AG04450 (cell line): Measurements from ENCODE around the gene MEG3. TPM values are rescaled to one million over a fixed set of nuclear protein-coding genes. Genes with fewer than 3 reads are reported as not detected.

Experiments used
- CTCF ChIA-PET: fragments of 300-600, 350-600 bp; formaldehyde crosslinking; extraction: SDS; loops from one replicate; lab custom pipeline; 2022; ENCODE audit warnings: antibody characterized with exemption, inconsistent platforms; lab: Charles Lee
- POLR2A ChIA-PET: fragments of 350-600 bp; formaldehyde crosslinking; extraction: SDS; loops from one replicate; lab custom pipeline; 2021; ENCODE audit warnings: antibody characterized with exemption, inconsistent platforms; lab: Yijun Ruan, JAX
- DNase-seq: peaks from one replicate; pipeline ENCODE4 v3.0.0-alpha.2; 2011; ENCODE audit warnings: low read depth, low spot score
- H3K27ac ChIP-seq: one replicate; pipeline ENCODE4 v1.5.1; 2012; ENCODE audit warnings: low read depth, low read length, control low read depth
- H3K27me3 ChIP-seq: one replicate; pipeline ENCODE4 v1.6.0; 2012; ENCODE audit warnings: low read length; ENCODE audit not compliant: control insufficient read depth, insufficient read depth
- H3K4me3 ChIP-seq: 2 replicates; pipeline ENCODE4 v1.5.1; 2011; ENCODE audit warnings: mild to moderate bottlenecking, low read depth, low read length, control low read depth
- H3K9me3 ChIP-seq: 2 replicates; pipeline ENCODE4 v1.5.1; 2012; ENCODE audit warnings: low read length; ENCODE audit not compliant: control insufficient read depth, insufficient read depth
- polyA plus RNA-seq: library from polyadenylated mRNA; depleted of rRNA; stranded (reverse); fragments of >200 nt; gene quantifications from 2 replicates; pipeline ENCODE4 v1.2.3, GENCODE V29; 2011
- TF ChIP-seq, protein P1 (sequence below): IDR thresholded peaks from 2 replicates; pipeline ENCODE4 v1.5.1; 2011; ENCODE audit warnings: low read depth, low read length, control low read depth, inconsistent platforms

MEG3 gene
- polyA plus RNA-seq, 1 experiment, result 310 TPM

DNA sequence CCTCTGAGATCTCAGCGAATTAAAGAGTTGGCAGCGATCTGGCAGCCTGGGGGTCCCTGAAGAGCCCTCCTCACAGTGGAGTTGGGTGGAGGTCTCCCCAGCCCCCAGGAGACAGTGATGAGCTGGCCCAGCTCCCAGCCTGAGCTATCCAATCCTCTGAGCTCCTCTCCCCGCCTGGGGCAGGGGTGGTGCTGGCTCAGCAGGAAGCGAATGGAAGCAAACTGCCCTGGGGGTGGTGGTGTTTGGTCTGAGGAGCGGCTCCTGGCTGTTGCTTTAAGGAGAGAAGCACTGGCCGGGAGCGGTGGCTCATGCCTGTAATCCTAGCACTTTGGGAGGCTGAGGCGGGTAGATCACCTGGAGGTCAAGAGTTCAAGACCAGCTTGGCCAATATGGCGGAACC, 19.5 kb upstream of the MEG3 start:
- Histone ChIP-seq H3K27me3 (peaks cover 63% of the 10 kb centered on the region), H3K4me3 (no peak overlapping the region), H3K27ac (no peak overlapping the region), H3K9me3 (peaks cover 45% of the 10 kb centered on the region)
- ChIA-PET POLR2A (no interaction called here), CTCF (no interaction called here)
- no peak for DNase-seq
- TF ChIP-seq, protein P1, sequence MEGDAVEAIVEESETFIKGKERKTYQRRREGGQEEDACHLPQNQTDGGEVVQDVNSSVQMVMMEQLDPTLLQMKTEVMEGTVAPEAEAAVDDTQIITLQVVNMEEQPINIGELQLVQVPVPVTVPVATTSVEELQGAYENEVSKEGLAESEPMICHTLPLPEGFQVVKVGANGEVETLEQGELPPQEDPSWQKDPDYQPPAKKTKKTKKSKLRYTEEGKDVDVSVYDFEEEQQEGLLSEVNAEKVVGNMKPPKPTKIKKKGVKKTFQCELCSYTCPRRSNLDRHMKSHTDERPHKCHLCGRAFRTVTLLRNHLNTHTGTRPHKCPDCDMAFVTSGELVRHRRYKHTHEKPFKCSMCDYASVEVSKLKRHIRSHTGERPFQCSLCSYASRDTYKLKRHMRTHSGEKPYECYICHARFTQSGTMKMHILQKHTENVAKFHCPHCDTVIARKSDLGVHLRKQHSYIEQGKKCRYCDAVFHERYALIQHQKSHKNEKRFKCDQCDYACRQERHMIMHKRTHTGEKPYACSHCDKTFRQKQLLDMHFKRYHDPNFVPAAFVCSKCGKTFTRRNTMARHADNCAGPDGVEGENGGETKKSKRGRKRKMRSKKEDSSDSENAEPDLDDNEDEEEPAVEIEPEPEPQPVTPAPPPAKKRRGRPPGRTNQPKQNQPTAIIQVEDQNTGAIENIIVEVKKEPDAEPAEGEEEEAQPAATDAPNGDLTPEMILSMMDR, result no peak

DNA sequence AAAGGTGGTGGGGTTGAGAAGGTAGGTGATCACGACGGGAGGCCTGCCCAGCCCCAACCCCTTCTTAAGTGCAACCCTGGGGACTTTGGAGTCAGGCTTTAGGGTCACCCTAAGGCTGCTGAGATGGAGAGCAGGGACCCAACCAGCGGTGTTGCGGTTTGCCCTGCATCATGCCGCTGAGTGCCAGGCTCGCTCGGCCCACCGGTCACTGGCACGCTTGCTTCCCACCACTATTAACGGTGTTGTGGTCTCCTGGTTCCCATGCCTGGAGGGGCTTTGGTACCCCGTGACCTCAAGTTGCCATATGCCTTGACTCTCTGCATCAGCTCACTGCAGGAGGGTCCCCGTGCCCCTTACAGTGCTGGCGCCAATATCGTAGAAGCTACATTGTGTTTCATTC, 18.4 kb upstream of the MEG3 start:
- Histone ChIP-seq H3K27ac (no peak overlapping the region), H3K9me3 (peaks cover 56% of the 10 kb centered on the region), H3K4me3 (no peak overlapping the region), H3K27me3 (peaks cover 60% of the 10 kb centered on the region)
- DNase-seq, result no peak
- TF ChIP-seq, protein P1, result no peak
- POLR2A ChIA-PET, result no interaction called here
- CTCF ChIA-PET, result no interaction called here

DNA sequence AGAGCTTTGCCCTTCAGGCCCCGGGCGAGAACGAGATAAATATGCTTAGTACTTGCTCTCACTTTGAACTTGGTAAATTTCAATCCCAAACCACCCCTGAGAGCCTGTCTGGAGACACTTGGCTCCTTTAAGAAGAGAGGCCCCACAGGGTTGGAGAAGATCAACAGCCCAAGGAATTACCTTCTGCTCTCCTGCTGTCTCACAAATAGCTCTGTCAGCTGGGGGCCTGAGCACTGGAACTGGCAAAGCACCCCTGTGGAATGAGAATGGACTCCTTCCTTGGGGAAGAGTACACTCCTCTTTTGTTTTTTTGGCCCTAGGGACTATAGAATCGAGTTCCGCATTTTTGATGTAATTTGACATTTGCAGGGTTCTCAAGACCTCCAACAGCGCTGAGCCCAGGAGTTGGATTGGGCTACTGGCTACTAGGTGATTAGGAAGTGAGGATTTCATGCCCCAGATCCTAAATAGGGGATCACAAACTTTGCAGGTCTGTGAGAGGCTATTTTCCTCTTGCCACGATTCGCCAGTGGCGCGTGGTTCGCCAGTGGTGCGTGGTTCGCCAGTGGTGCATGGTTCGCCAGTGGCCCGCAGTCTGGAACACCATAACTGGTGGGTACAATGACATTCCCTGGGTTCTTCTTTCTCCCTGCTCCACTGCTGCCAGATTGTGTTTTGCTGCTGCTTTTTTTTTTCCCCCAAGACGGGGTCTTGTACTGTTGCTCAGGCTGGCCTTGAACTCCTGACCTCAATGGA, 17.8 kb upstream of the MEG3 start:
- no peak for DNase-seq
- CTCF ChIA-PET, result no interaction called here
- Histone ChIP-seq H3K9me3 (peaks cover 56% of the 10 kb centered on the region), H3K4me3 (no peak overlapping the region), H3K27me3 (peaks cover 54% of the 10 kb centered on the region), H3K27ac (no peak overlapping the region)
- POLR2A ChIA-PET, result no interaction called here
- TF ChIP-seq, protein P1, result no peak

DNA sequence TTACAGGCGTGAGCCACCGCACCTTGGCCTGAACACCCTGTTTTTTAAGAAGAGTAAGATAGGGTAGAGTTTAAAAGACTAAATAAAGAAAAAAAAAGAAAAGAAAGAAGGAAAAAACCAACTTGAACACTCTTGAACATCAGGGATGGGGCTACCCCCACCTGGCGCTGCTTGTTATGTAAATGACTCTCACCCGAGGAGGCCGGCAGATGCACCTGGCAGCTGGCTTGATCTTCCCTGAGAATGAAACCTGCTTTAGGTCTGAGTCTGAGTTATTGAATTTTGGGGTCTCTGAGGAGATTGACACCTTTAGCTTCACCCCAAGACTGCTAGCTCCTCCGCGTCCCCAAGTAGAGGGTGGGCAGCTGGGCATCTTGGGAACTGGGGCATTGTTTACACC, 15.5 kb upstream of the MEG3 start:
- TF ChIP-seq, protein P1, result no peak
- no peak for DNase-seq
- Histone ChIP-seq H3K9me3 (peaks cover 53% of the 10 kb centered on the region), H3K27me3 (peaks cover 36% of the 10 kb centered on the region), H3K27ac (no peak overlapping the region), H3K4me3 (no peak overlapping the region)
- ChIA-PET POLR2A (no interaction called here), CTCF (no interaction called here)

DNA sequence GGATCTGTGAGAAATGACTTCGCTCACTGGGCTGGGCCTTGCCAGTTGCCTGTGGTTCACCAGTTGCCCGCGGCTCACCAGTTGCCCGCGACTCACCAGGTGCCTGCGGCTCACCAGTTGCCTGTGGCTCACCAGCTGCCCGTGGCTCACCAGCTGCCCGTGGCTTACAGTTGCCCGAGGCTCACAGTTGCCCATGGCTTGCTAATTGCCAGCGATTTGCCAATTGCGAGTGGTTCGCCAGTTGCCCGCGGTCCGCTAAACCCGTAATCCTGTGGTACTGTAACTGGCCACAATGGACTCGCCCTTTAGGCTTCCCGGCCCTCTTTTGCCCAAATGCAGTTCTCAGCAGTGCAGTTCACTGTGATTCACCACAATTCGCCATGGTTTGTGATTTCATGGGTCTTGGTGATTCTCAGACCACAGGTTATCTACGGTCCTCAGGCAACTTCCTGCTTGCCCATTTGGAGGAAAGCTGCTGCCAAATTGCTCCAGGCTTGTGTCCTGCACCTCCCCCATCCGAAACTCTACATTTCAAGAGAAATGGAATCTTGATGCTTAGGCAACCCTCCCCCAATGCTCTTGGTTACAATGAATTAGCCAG, 15.0 kb upstream of the MEG3 start:
- TF ChIP-seq, protein P1, result no peak
- Histone ChIP-seq H3K4me3 (no peak overlapping the region), H3K27me3 (peaks cover 34% of the 10 kb centered on the region), H3K27ac (no peak overlapping the region), H3K9me3 (peaks cover 53% of the 10 kb centered on the region)
- POLR2A ChIA-PET, result no interaction called here
- CTCF ChIA-PET, result no interaction called here
- DNase-seq, result no peak
